ENCODE results near the gene RHEBL1. TPM values are rescaled to one million over a fixed set of nuclear protein-coding genes. Genes with fewer than 3 reads are reported as not detected.
A peak's percentile ranks its signal among the peaks of the same experiment; 100 is the strongest.

Gene RHEBL1
- polyA plus RNA-seq (ENCODE audit: insufficient read length), result 1.6 TPM

GRCh38 chr12:49069507-49070346, at the start of gene RHEBL1:
TSS of gene RHEBL1 (minus strand) at chr12:49069979. CDS start at chr12:49069785, 194 bp downstream.
- peak; percentile 82 for DNase-seq (ENCODE audit: low read depth)

- DNase-seq (ENCODE audit: low read depth), result no peak
Observed at GRCh38 chr12:49111206-49111605, 41.4 kb upstream of the RHEBL1 start.

GRCh38 chr12:49110464-49111155, 40.8 kb upstream of the RHEBL1 start, which contains the start of gene LMBR1L:
TSS of gene LMBR1L (minus strand) at chr12:49110847. CDS start at chr12:49110555, 292 bp downstream.
- peak; percentile 97 for DNase-seq (ENCODE audit: low read depth)

GRCh38 chr12:49109641-49110463, 40.1 kb upstream of the RHEBL1 start:
- no peak for DNase-seq (ENCODE audit: low read depth)

GRCh38 chr12:49108958-49109404, 39.2 kb upstream of the RHEBL1 start:
- DNase-seq (ENCODE audit: low read depth), result no peak

GRCh38 chr12:49105504-49106084, 35.8 kb upstream of the RHEBL1 start:
- DNase-seq (ENCODE audit: low read depth), result no peak

- DNase-seq (ENCODE audit: low read depth), result no peak
Observed at GRCh38 chr12:49104822-49105221, 35.0 kb upstream of the RHEBL1 start.

- DNase-seq (ENCODE audit: low read depth), result no peak
Observed at GRCh38 chr12:49100380-49100779, 30.6 kb upstream of the RHEBL1 start.

- DNase-seq (ENCODE audit: low read depth), result no peak
Observed at GRCh38 chr12:49098703-49099102, 28.9 kb upstream of the RHEBL1 start.

GRCh38 chr12:49098035-49098451, 28.3 kb upstream of the RHEBL1 start:
- DNase-seq (ENCODE audit: low read depth), result no peak

- no peak for DNase-seq (ENCODE audit: low read depth)
Observed at GRCh38 chr12:49097381-49097780, 27.6 kb upstream of the RHEBL1 start.

- no peak for DNase-seq (ENCODE audit: low read depth)
Observed at GRCh38 chr12:49094975-49095365, 25.2 kb upstream of the RHEBL1 start.

- no peak for DNase-seq (ENCODE audit: low read depth)
Observed at GRCh38 chr12:49094160-49094974, 24.6 kb upstream of the RHEBL1 start, which contains the start of gene DHH. TSS of gene DHH (minus strand) at chr12:49094801. CDS start at chr12:49094512, 289 bp downstream.

- DNase-seq (ENCODE audit: low read depth), result no peak
Observed at GRCh38 chr12:49093792-49094159, 24.0 kb upstream of the RHEBL1 start.

- DNase-seq (ENCODE audit: low read depth), result no peak
Observed at GRCh38 chr12:49092816-49093406, 23.1 kb upstream of the RHEBL1 start.

- DNase-seq (ENCODE audit: low read depth), result no peak
Observed at GRCh38 chr12:49092086-49092815, 22.5 kb upstream of the RHEBL1 start.

- no peak for DNase-seq (ENCODE audit: low read depth)
Observed at GRCh38 chr12:49091836-49092085, 22.0 kb upstream of the RHEBL1 start.

GRCh38 chr12:49091056-49091835, 21.5 kb upstream of the RHEBL1 start:
- DNase-seq (ENCODE audit: low read depth), result no peak
